B cell (primary cell): ENCODE results near the gene HPS3. TPM values are rescaled to one million over a fixed set of nuclear protein-coding genes. Genes with fewer than 3 reads are reported as not detected.

Experiments used
- ATAC-seq: fragments of 200-7000 bp; cut with Tn5 transposase; one replicate; pipeline ENCODE4 v1.10.0; 2021; ENCODE audit warnings: low read depth, mild to moderate bottlenecking, moderate number of reproducible peaks, moderate library complexity
- CTCF ChIA-PET: fragments of 350-600 bp; sonication (Branson Sonifier 250); formaldehyde crosslinking; loops from one replicate; lab custom pipeline; 2021; ENCODE audit warnings: antibody characterized with exemption, inconsistent platforms; lab: Charles Lee
- POLR2A ChIA-PET: fragments of 350-600 bp; sonication (Branson Sonifier 250); formaldehyde crosslinking; loops from one replicate; lab custom pipeline; 2021; ENCODE audit warnings: antibody characterized with exemption; lab: Charles Lee
- DNase-seq: peaks from one replicate; pipeline ENCODE4 v3.0.0; 2013
- H2AFZ ChIP-seq: 2 replicates; pipeline ENCODE4 v1.6.1; 2012; ENCODE audit warnings: mild to moderate bottlenecking, low read depth, low read length; ENCODE audit not compliant: insufficient read depth, poor library complexity, severe bottlenecking
- H3K27ac ChIP-seq, 2 donors: 1 replicate in 1 of 2; 2 replicates in 1 of 2; pipeline ENCODE4 v1.5.1; 2012 to 2013; ENCODE audit warnings: low read length in 2 of 2, mild to moderate bottlenecking in 2 of 2, moderate library complexity in 1 of 2
- H3K27me3 ChIP-seq, 4 experiments: fragments of 200-600 bp in 1 of 4; sonication (generic) in 1 of 4; replicated peaks in 1 of 4; 1 replicate in 2 of 4; 2 replicates in 2 of 4; pipeline versions ENCODE4 v1.6.1 to v1.7.0; 2013 to 2016; ENCODE audit warnings: low read length in 3 of 4, mild to moderate bottlenecking in 2 of 4, mixed read lengths in 1 of 4, moderate library complexity in 1 of 4; ENCODE audit not compliant: insufficient read depth in 4 of 4, control insufficient read depth in 3 of 4; ENCODE audit errors: control extremely low read depth in 1 of 4
- H3K36me3 ChIP-seq, 2 experiments: replicated peaks in 1 of 2; 1 replicate in 1 of 2; 2 replicates in 1 of 2; pipeline versions ENCODE4 v1.6.1 to v1.7.1; 2013; ENCODE audit warnings: low read length in 1 of 2; ENCODE audit not compliant: insufficient read depth in 2 of 2, control insufficient read depth in 1 of 2; ENCODE audit errors: control extremely low read depth in 1 of 2, extremely low read depth in 1 of 2
- H3K4me1 ChIP-seq, 2 donors: fragments of 200-600 bp in 1 of 2; sonication (generic) in 1 of 2; 1 replicate in 1 of 2; 2 replicates in 1 of 2; pipeline versions ENCODE4 v1.5.1 to v1.6.1; 2013 to 2017; ENCODE audit warnings: low read length in 2 of 2; ENCODE audit not compliant: control insufficient read depth in 2 of 2, insufficient read depth in 2 of 2
- H3K4me2 ChIP-seq: replicated peaks from 2 replicates; pipeline ENCODE3; 2012; ENCODE audit warnings: mild to moderate bottlenecking, low read depth, low read length; ENCODE audit not compliant: poor library complexity, severe bottlenecking
- H3K4me3 ChIP-seq, 5 experiments: fragments of 200-600 bp in 1 of 5; sonication (generic) in 1 of 5; 1 replicate in 3 of 5; 2 replicates in 2 of 5; pipeline versions ENCODE4 v1.5.1 to v1.7.0; 2011 to 2016; ENCODE audit warnings: low read length in 4 of 5, mild to moderate bottlenecking in 4 of 5, low read depth in 2 of 5, control low read depth in 1 of 5, moderate library complexity in 1 of 5; ENCODE audit not compliant: insufficient read depth in 1 of 5; ENCODE audit errors: control extremely low read depth in 1 of 5, extremely low read depth in 1 of 5
- H3K79me2 ChIP-seq: fragments of 200-600 bp; sonication (generic); one replicate; pipeline ENCODE4 v1.6.0; 2016; ENCODE audit warnings: low read length; ENCODE audit not compliant: control insufficient read depth, insufficient read depth
- H3K9ac ChIP-seq: fragments of 200-600 bp; sonication (generic); 2 replicates; pipeline ENCODE4 v1.6.1; 2017; ENCODE audit warnings: mild to moderate bottlenecking, low read length, moderate library complexity
- H3K9me3 ChIP-seq, 3 donors: one replicate each; pipeline versions ENCODE4 v1.6.1 to v1.7.1; 2013; ENCODE audit warnings: low read length in 2 of 3; ENCODE audit not compliant: control insufficient read depth in 2 of 3, insufficient read depth in 1 of 3; ENCODE audit errors: control extremely low read depth in 1 of 3
- H4K20me1 ChIP-seq: 2 replicates; pipeline ENCODE4 v1.6.0; 2012; ENCODE audit warnings: mild to moderate bottlenecking, low read length; ENCODE audit not compliant: insufficient read depth, control insufficient read depth, poor library complexity, severe bottlenecking
- H3K27ac Mint-ChIP-seq: one replicate; pipeline ENCODE4 v1.8.0; 2021; ENCODE audit warnings: mixed read lengths
- H3K27me3 Mint-ChIP-seq: one replicate; pipeline ENCODE4 v1.8.0; 2021; ENCODE audit warnings: mixed read lengths
- H3K4me1 Mint-ChIP-seq: one replicate; pipeline ENCODE4 v1.8.0; 2021; ENCODE audit warnings: mixed read lengths
- H3K4me3 Mint-ChIP-seq: one replicate; pipeline ENCODE4 v1.8.0; 2021; ENCODE audit warnings: mixed read lengths
- H3K9me3 Mint-ChIP-seq: one replicate; pipeline ENCODE4 v1.8.0; 2022; ENCODE audit warnings: mixed read lengths; ENCODE audit not compliant: insufficient read depth
- CTCF ChIP-seq: fragments of 200-600 bp; IDR thresholded peaks from one replicate; pipeline ENCODE4 v1.8.0; 2022; ENCODE audit warnings: antibody characterized with exemption, mild to moderate bottlenecking
- EZH2 ChIP-seq: IDR thresholded peaks from 2 replicates; pipeline ENCODE4 v1.6.1; 2012; ENCODE audit warnings: borderline replicate concordance, low read depth, mild to moderate bottlenecking, moderate library complexity, low read length; ENCODE audit not compliant: insufficient read depth, poor library complexity, severe bottlenecking
- WGBS: methylation state at CpG from one replicate; pipeline ENCODE4 v1.1.5; 2013; ENCODE audit warnings: missing lambda C conversion rate; ENCODE audit not compliant: insufficient coverage; 5-methylcytosine and 5-hydroxymethylcytosine counted together
- intact Hi-C: fragments of 100-400 bp; cut with micrococcal nuclease; formaldehyde crosslinking; loops from one replicate; pipeline ENCODE4 v1.10.0; 2022
- polyA plus RNA-seq: library from polyadenylated mRNA; depleted of rRNA; stranded (reverse); fragments of >200 nt; gene quantifications from 2 replicates; pipeline ENCODE4 v1.2.3, GENCODE V29; 2012
- total RNA-seq, 2 donors: library from RNA; stranded (reverse); fragments of 120-200 nt in 1 of 2; gene quantifications; 1 replicate in 1 of 2; 2 replicates in 1 of 2; pipeline versions ENCODE4 v1.2.3 to v1.2.4, GENCODE V29; 2013 to 2022

The HPS3 gene
- total and polyA plus RNA-seq, 2 donors (not counting 1 experiment from before 2014, with no cell fraction given): 28.9 to 48.1 TPM

GRCh38 chr3:149214702-149215101 lies 85.3 kb downstream of the HPS3 start:
- no peaks in the 10 kb centered on the region for H3K4me1 ChIP-seq
- H3K79me2 ChIP-seq: no peaks in the 10 kb centered on the region
- H3K4me3 Mint-ChIP-seq: no peak overlapping the region
- no peak overlapping the region for H3K27ac ChIP-seq
- H3K4me2 ChIP-seq: no peak overlapping the region
- no peaks in the 10 kb centered on the region for H3K27me3 Mint-ChIP-seq
- H3K9me3 Mint-ChIP-seq: peaks cover 3% of the 10 kb centered on the region
- H2AFZ ChIP-seq: no peak overlapping the region
- H3K27me3 ChIP-seq: no peaks in the 10 kb centered on the region
- no peak overlapping the region for H3K27ac Mint-ChIP-seq
- intact Hi-C loops: no loop called here
- no peak for DNase-seq
- ChIA-PET CTCF (no interaction called here), POLR2A (no interaction called here)
- TF ChIP-seq CTCF (no peak), EZH2 (no peak)
- WGBS: no CpG with 5 or more reads among the region's 1 CpG
- no peak for ATAC-seq
- no peaks in the 10 kb centered on the region for H3K36me3 ChIP-seq
- no peaks in the 10 kb centered on the region for H4K20me1 ChIP-seq
- H3K9me3 ChIP-seq: no peaks in the 10 kb centered on the region
- no peak overlapping the region for H3K4me3 ChIP-seq
- H3K9ac ChIP-seq: no peak overlapping the region
- no peaks in the 10 kb centered on the region for H3K4me1 Mint-ChIP-seq

- H3K4me1 ChIP-seq: no peaks in the 10 kb centered on the region
- ChIA-PET POLR2A (interaction anchor here (0.6 kb wide), 1 partner anchor 21 kb away, joined by 3 read pairs; no protein-coding TSS in a partner anchor), CTCF (no interaction called here)
- no peaks in the 10 kb centered on the region for H3K9me3 ChIP-seq
- no peaks in the 10 kb centered on the region for H3K4me1 Mint-ChIP-seq
- no peak overlapping the region for H3K9ac ChIP-seq
- TF ChIP-seq CTCF (no peak), EZH2 (no peak)
- H3K4me3 ChIP-seq: no peak overlapping the region
- no peak for ATAC-seq
- H3K27me3 ChIP-seq: no peaks in the 10 kb centered on the region
- no peaks in the 10 kb centered on the region for H4K20me1 ChIP-seq
- no peak overlapping the region for H3K27ac ChIP-seq
- peaks cover 3% of the 10 kb centered on the region for H3K9me3 Mint-ChIP-seq
- no peaks in the 10 kb centered on the region for H3K27me3 Mint-ChIP-seq
- H3K27ac Mint-ChIP-seq: no peak overlapping the region
- DNase-seq: no peak
- no peak overlapping the region for H3K4me3 Mint-ChIP-seq
- intact Hi-C loops: no loop called here
- WGBS: no CpG with 5 or more reads among the region's 2 CpGs
- no peak overlapping the region for H2AFZ ChIP-seq
- no peaks in the 10 kb centered on the region for H3K36me3 ChIP-seq
- H3K4me2 ChIP-seq: no peak overlapping the region
- no peaks in the 10 kb centered on the region for H3K79me2 ChIP-seq
These were observed 86.1 kb downstream of the HPS3 start for GRCh38 chr3:149215515-149215914.
